ENCODE measurements around the gene NT5C2.
"Not testable (repeated sequence)": the region's sequence is repeated elsewhere in the genome, so short reads cannot be mapped to it uniquely, and the experiment has no call there.

Gene NT5C2

DNA sequence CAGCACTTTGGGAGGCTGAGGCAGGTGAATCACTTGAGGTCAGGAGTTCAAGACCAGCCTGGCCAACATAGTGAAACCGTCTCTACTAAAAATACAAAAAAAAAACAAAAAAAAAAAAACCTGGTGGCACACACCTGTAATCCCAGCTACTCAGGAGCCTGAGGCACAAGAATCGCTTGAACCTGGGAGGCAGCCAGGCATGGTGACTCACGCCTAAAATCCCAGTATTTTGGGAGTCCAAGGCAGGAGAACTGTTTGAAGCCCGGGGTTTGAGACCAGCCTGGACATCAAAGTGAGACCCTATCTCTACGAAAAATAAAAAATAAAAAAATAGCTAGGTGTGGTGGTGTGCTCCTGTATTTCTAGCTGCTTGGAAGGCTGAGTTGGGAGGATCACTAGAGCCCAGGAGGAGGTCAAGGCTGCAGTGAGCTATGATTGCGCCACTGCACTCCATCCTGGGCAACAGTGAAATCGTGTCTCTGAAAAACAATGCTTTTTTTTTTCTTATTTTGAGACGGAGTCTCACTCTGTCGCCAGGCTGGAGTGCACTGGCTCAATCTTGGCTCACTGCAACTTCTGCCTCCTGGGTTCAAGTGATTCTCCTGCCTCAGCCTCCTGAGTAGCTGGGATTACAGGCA lies 29.2 kb downstream of the NT5C2 start:
- DNase-seq (ENCODE audit: low read depth), result not testable (repeated sequence)

DNA sequence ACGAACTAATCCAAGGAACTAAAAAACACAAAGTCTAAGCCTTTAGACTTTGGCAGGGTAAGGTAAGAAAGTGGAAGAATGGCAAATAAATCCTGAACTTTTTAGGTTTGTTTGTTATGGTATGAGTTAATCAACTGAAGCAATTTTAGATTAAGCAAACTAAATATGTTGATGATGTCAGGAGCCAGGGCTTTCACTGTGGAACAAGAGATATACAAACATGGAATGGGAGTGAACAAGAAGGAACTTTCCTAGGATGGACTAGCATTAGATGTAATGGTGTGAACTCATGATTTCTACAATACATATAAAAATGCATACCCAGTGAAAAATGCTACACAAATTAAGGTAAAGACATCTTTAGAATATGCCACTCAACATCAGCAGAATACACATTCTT lies 35.8 kb downstream of the NT5C2 start:
- DNase-seq (ENCODE audit: low read depth), result no peak

GRCh38 chr10:103155471-103156085 lies 37.5 kb downstream of the NT5C2 start:
- DNase-seq (ENCODE audit: low read depth), result no peak

DNA sequence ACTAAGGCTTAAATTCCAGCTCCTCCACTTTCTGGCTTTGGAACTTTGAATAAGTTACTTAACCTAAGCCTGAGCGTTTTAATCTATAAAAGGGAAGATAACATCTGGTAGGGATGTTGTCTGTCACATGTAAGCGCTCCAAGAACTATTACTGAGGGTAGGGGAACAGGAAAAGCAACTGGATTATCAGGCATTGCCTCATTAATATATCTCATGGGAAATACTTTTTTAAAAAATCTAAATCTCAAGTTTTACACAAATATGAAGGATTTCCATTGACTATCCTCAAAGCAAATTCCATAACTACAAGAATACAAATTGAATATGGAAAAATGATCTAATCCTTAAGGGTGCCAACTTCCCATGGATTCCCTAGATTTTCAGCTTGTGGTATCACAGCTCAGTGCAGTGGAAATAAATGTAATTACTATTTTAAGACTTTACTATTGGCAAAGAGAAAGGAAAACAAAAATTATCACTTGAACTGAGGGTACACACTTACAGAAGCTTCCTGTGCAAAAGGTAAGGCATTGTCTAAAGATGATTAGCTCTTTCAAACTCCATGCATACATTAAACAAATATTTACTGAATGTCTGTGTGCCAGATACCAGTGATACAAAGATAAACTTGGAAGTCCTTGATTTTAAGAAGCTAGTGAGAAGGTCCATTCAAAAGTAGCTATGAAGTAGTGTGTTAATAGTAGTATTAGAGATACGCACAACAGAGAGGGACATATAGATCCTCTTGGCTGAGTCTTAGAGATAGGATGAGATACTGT lies 38.4 kb downstream of the NT5C2 start:
- DNase-seq (ENCODE audit: low read depth), result peak; percentile 60

DNA sequence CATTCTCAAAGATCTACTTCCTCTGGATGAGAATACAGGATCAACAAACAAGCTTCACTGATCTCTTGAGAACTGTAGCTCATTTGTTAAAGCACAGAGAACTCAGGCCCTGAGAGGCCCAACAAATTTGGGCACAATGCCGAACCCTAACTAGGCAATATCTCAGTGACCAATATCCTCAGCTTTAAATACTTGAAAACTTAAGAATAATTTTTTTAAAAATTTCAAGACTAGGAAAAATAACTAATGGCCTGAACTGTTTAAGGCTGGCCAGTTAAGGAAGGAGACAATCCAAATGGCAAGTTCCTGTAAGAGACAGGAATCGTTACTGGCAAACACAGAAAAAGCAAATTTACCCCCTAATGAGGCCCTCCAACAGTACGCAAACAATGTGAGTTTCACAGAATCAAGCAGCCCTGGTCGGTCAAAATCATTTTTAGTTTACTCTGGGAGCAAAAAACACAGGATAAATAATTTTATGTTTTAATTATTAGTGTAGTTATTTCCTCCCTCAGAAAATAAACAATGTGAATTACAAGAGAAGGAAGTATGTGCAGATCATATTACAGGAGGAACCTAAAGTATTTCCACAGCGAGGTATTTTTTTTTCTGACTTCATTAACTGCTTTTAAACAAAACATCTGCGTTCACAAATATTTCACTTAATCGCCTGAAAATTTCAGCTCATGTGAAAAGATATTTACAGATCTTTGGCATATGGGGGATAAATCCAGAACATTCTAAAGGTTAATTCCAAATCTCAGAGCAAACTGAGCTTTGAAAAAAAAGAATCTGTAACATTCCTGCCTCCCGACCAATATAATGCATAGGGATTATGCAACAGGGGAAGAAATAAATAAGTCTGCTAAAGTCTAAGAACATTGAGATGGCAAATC lies 39.5 kb downstream of the NT5C2 start:
- DNase-seq (ENCODE audit: low read depth), result peak; percentile 60

DNA sequence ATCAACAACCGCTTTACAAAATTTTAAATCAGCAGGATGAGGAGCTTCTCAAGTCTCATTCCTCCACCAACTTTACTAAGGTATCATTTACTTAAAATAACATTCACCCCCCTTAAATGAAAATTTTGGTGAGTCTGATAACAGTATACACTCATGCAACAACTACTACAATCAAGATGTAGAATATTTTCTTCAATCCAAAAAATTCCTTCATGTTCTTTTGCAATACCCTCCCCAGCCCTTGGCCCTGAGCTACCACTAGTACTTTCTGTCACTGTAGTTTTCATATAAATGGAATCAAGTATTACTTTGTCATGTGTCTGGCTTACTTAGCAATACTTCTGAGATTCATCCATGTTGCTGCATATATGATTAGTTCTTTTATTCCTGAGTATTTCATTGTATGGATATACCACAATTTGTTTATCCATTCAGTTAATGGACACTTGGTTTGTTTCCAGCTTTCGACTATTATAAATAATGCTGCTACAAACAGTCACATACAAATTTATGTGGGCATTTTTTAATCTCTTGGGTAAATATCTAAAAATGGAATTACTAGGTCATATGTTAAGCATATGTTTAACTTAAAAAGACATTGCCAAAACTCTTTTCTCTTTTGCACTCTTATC lies 43.0 kb downstream of the NT5C2 start:
- DNase-seq (ENCODE audit: low read depth), result no peak

GRCh38 chr10:103147645-103148044 lies 45.4 kb downstream of the NT5C2 start:
- DNase-seq (ENCODE audit: low read depth), result no peak

DNA sequence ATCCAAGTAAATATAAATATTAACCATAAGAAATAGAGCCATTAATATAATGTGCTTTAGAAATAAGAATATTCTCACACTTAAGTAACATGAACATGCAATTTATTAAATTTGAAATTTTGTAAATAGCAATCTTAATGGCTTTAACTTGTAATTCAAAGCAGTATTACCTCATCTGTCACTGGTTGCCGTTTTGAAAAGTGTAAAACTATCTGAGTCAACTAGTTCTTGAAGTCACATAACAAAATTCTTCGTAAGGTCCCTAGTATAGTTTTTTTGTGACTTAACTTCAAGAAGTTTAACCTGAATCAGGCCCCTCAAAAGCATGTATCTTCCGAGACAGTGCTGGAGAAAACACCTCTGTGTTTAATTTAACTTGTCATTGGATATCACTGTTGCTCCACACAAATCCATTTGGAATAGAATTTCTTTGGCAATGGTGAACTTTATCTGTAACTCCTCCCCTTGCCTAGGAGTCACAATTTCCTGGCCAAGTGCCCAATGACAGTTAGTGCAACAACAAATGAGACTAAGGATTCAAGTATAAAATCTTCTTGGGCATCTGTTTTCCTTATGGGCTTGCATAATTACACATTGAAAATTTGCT lies 47.1 kb downstream of the NT5C2 start:
- peak; percentile 91 for DNase-seq (ENCODE audit: low read depth)

GRCh38 chr10:103145046-103145445 lies 48.0 kb downstream of the NT5C2 start:
- peak; percentile 41 for DNase-seq (ENCODE audit: low read depth)

- no peak for DNase-seq (ENCODE audit: low read depth)
Observed at GRCh38 chr10:103144041-103144440, 49.0 kb downstream of the NT5C2 start.

DNA sequence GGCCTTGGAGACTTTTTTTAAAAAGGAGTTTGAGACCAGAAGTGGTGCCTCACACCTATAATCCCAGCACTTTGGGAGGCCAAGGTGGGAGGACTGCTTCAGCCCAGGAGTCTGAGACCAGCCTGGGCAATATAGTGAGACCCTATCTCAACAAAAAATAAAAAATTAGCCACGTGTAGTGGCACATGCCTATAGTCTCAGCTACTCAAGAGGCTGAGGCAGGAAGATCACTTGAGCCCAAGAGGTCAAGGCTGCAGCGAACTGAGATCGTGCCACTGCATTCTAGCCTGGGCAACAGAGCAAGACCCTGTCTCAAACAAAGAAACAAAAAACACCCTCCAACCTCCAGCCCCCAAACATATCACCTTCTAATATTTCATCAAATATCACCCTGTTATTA lies 49.4 kb downstream of the NT5C2 start:
- DNase-seq (ENCODE audit: low read depth), result not testable (repeated sequence)

- DNase-seq (ENCODE audit: low read depth), result no peak
Observed at GRCh38 chr10:103141950-103142349, 51.1 kb downstream of the NT5C2 start.

- no peak for DNase-seq (ENCODE audit: low read depth)
Observed at GRCh38 chr10:103140469-103140868, 52.6 kb downstream of the NT5C2 start.

DNA sequence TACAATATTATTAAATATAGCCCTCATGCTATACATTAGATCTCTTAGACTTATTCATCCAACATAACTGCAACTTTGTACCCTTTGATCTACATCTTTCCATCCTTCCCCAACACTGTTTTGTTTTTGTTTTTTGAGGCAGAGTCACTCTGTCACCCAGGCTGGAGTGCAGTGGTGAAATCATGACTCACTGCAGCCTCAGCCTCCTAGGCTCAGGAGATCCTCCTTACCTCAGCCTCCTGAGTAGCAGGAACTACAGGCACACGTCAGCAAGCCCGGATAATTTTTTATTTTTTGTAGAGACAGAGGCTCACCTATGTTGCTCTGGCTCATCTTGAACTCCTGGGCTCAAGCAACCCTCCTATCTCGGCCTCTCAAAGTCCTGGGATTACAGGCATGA lies 53.3 kb downstream of the NT5C2 start:
- no peak for DNase-seq (ENCODE audit: low read depth)

- DNase-seq (ENCODE audit: low read depth), result not testable (repeated sequence)
Observed at GRCh38 chr10:103135168-103135567, 57.9 kb downstream of the NT5C2 start.

GRCh38 chr10:103130910-103131309 lies 62.2 kb downstream of the NT5C2 start:
- DNase-seq (ENCODE audit: low read depth), result no peak

DNA sequence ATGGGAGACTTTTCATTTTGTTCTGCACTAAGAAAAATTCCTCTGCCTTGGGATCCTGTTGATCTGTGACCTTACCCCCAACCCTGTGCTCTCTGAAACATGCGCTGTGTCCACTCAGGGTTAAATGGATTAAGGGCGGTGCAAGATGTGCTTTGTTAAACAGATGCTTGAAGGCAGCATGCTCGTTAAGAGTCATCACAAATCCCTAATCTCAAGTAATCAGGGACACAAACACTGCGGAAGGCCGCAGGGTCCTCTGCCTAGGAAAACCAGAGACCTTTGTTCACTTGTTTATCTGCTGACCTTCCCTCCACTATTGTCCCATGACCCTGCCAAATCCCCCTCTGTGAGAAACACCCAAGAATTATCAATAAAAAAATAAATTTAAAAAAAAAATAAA lies 62.9 kb downstream of the NT5C2 start:
- DNase-seq (ENCODE audit: low read depth), result not testable (repeated sequence)

GRCh38 chr10:103127241-103127640 lies 65.8 kb downstream of the NT5C2 start:
- DNase-seq (ENCODE audit: low read depth), result no peak

GRCh38 chr10:103125323-103126267 lies 67.5 kb downstream of the NT5C2 start:
- peak; percentile 82 for DNase-seq (ENCODE audit: low read depth)
